Activated CD4-positive, CD25-positive, alpha-beta regulatory T cell treated with anti-CD3 and anti-CD28 coated beads, Interleukin-2, amount 50 U/mL, for 24 hours (primary cell): ENCODE data around the gene BAG5.
"Not testable (repeated sequence)": the region's sequence is repeated elsewhere in the genome, so short reads cannot be mapped to it uniquely, and the experiment has no call there.

Source experiments
- ATAC-seq, 2 donors: fragments of 150-1000 bp; cut with Tn5 transposase; one replicate each; pipeline ENCODE4 v1.10.0; 2021; ENCODE audit warnings: mild to moderate bottlenecking in 1 of 2, moderate library complexity in 1 of 2

Gene BAG5

GRCh38 chr14:103521438-103521950 is 41.0 kb downstream of the BAG5 start:
- peak in 1 of 2 donors; percentile 12 for ATAC-seq

- peak; percentile 42 to 62 for ATAC-seq
Measured at GRCh38 chr14:103520657-103521437, 41.6 kb downstream of the BAG5 start.

- no peak for ATAC-seq
Measured at GRCh38 chr14:103520269-103520656, 42.2 kb downstream of the BAG5 start.

GRCh38 chr14:103519837-103520212 is 42.6 kb downstream of the BAG5 start:
- ATAC-seq, result no peak

GRCh38 chr14:103519043-103519836 is 43.2 kb downstream of the BAG5 start:
- ATAC-seq, result no peak

GRCh38 chr14:103518422-103519042 is 43.9 kb downstream of the BAG5 start:
- peak; percentile 41 to 44 for ATAC-seq

- no peak for ATAC-seq
Measured at GRCh38 chr14:103517721-103518421, 44.6 kb downstream of the BAG5 start.

GRCh38 chr14:103517174-103517566 is 45.3 kb downstream of the BAG5 start:
- no peak for ATAC-seq

GRCh38 chr14:103516426-103517173 is 45.9 kb downstream of the BAG5 start:
- ATAC-seq, result no peak

- no peak for ATAC-seq
Measured at GRCh38 chr14:103514596-103515421, 47.6 kb downstream of the BAG5 start.

- ATAC-seq, result no peak
Measured at GRCh38 chr14:103512701-103513611, 49.5 kb downstream of the BAG5 start.

- ATAC-seq, result not testable (repeated sequence)
Measured at GRCh38 chr14:103512180-103512579, 50.3 kb downstream of the BAG5 start.

GRCh38 chr14:103510724-103511693 is 51.4 kb downstream of the BAG5 start:
- no peak for ATAC-seq

GRCh38 chr14:103509864-103510723 is 52.4 kb downstream of the BAG5 start:
- no peak for ATAC-seq

- ATAC-seq, result no peak
Measured at GRCh38 chr14:103508521-103509329, 53.7 kb downstream of the BAG5 start.

GRCh38 chr14:103507751-103508150 is 54.7 kb downstream of the BAG5 start:
- no peak for ATAC-seq
